ENCODE measurements around the gene PCTP. TPM values are rescaled to one million over a fixed set of nuclear protein-coding genes. Genes with fewer than 3 reads are reported as not detected.

Gene PCTP
- total and polyA plus RNA-seq, 3 donors from 2014 or later: 22.6 to 32.0 (median 24.0) TPM

DNA sequence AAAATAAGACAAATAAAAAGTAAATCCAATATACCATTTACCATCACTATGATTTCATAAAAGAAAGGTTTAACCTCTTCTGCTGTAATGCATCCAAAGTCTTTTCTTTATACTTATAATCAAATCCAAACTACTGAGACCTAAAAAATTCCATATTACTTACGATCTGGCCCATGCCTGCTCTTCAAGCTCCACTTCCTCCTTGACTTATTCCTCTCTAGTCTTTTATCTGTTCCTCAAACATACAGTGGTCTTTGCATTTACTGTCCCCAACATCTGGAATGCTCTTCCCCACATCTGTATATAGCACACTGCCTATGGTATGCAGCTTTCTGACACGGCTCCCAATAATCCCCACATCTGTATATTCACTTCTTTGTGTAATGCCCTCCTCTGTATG, 33.8 kb downstream of the PCTP start:
- no peaks in the 10 kb centered on the region for H3K36me3 ChIP-seq (ENCODE audit: low read depth, missing control alignments)
- no peak overlapping the region for H3K27ac ChIP-seq
- WGBS, 2 donors: 59 to 85% methylated on average over 2 of the region's 2 CpGs
- no peaks in the 10 kb centered on the region for H3K27me3 ChIP-seq
- H3K4me1 ChIP-seq: no peaks in the 10 kb centered on the region
- intact Hi-C loops (cut with DNase I; ENCODE audit: low total_unique reads): no loop called here
- no peak overlapping the region for H3K4me3 ChIP-seq
- no peak for DNase-seq
- no peaks in the 10 kb centered on the region for H3K9me3 ChIP-seq
- no peak for TF ChIP-seq POLR2A (IDR thresholded peaks at IDR 0.05)
- TF ChIP-seq, protein P1, sequence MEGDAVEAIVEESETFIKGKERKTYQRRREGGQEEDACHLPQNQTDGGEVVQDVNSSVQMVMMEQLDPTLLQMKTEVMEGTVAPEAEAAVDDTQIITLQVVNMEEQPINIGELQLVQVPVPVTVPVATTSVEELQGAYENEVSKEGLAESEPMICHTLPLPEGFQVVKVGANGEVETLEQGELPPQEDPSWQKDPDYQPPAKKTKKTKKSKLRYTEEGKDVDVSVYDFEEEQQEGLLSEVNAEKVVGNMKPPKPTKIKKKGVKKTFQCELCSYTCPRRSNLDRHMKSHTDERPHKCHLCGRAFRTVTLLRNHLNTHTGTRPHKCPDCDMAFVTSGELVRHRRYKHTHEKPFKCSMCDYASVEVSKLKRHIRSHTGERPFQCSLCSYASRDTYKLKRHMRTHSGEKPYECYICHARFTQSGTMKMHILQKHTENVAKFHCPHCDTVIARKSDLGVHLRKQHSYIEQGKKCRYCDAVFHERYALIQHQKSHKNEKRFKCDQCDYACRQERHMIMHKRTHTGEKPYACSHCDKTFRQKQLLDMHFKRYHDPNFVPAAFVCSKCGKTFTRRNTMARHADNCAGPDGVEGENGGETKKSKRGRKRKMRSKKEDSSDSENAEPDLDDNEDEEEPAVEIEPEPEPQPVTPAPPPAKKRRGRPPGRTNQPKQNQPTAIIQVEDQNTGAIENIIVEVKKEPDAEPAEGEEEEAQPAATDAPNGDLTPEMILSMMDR (IDR thresholded peaks at IDR 0.05): no peak

DNA sequence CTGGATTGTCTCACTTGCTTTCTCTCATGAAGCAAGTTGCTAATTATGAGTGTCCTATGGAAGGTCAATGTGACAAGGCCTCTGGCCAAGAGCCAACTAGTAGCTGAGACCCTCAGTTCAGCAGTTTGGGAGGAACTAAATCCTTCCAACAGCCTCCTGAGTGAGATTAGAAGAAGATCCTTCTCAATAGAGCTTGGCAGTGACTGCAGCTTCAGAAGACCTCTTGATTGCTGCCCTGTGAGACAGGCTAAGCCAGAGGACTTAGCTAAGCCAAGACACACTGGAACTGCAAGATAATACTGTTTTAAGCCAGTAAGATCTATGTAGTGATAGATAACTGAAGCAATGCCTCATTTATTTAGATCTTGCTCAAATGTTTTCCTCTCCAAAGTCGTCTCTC, 34.3 kb downstream of the PCTP start:
- H3K9me3 ChIP-seq: no peaks in the 10 kb centered on the region
- H3K36me3 ChIP-seq (ENCODE audit: low read depth, missing control alignments): no peaks in the 10 kb centered on the region
- DNase-seq: no peak
- 79 to 92% methylated on average over 1 of the region's 1 CpG for WGBS, 2 donors
- intact Hi-C loops (cut with DNase I; ENCODE audit: low total_unique reads): no loop called here
- H3K27ac ChIP-seq: no peak overlapping the region
- no peak overlapping the region for H3K4me3 ChIP-seq
- TF ChIP-seq, protein P1 (IDR thresholded peaks at IDR 0.05): no peak
- no peak for TF ChIP-seq POLR2A (IDR thresholded peaks at IDR 0.05)
- no peaks in the 10 kb centered on the region for H3K27me3 ChIP-seq
- no peaks in the 10 kb centered on the region for H3K4me1 ChIP-seq

DNA sequence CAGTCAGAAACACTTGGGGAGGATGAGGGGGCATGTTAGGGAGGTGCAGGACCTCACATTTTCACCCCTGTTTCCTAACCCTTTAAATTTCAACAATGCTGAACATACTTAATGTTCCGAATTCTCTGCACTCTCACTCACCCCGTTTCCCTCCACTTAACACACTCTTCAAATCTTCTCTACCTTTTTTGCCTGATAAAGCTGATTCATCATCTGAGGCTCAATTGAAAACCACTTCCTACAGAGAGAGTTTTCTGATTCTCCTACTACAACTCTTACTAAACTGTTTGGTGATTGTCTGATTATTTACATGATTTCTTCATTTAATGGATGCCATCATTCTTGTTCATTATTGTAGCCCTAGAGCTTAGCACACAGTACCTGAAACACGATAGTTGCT, 42.4 kb downstream of the PCTP start:
- H3K27me3 ChIP-seq: no peaks in the 10 kb centered on the region
- TF ChIP-seq, protein P1 (IDR thresholded peaks at IDR 0.05): no peak
- no peak for TF ChIP-seq POLR2A (IDR thresholded peaks at IDR 0.05)
- intact Hi-C loops (cut with DNase I; ENCODE audit: low total_unique reads): no loop called here
- H3K27ac ChIP-seq: no peak overlapping the region
- 82 to 92% methylated on average over 3 of the region's 3 CpGs for WGBS, 2 donors
- no peaks in the 10 kb centered on the region for H3K36me3 ChIP-seq (ENCODE audit: low read depth, missing control alignments)
- no peaks in the 10 kb centered on the region for H3K9me3 ChIP-seq
- no peak for DNase-seq
- H3K4me1 ChIP-seq: no peaks in the 10 kb centered on the region
- H3K4me3 ChIP-seq: no peak overlapping the region

DNA sequence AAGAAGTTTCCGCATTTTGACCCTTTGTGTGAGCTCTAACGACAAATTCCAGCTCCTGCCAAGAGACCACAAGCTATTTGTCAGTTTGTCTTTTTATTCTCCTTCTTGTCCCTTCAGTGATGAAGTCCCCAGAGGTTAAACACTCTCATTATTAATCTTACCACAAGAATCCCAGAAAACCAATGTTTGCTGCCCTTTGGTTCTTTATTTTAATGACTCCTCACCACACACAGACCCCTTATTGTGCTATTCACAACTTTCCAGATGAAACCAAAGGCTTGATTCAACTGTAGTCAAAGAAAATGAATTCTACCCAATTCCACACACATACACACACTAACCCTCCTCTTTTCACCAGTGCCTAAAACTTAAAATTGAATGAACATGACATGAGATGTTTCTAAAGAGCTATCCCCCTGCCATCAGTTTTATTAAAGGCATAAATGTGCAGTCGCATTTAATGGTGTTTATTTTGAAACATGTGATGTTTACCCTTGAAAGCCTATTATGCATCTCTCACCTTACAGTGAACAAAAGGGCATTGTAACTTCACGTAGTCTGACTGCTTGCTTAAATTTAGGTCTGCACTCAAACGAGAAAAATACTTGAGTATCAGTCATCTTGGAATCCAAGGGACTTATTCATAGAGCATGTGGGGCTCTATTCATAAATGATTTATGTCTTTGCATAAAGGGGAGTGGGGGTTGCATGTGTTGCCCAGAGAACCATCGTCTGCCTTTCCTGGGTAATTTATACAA, 44.1 kb downstream of the PCTP start:
- no peaks in the 10 kb centered on the region for H3K27me3 ChIP-seq
- no peaks in the 10 kb centered on the region for H3K36me3 ChIP-seq (ENCODE audit: low read depth, missing control alignments)
- 55 to 60% methylated on average over 6 of the region's 6 CpGs for WGBS, 2 donors
- H3K4me3 ChIP-seq: no peak overlapping the region
- no peaks in the 10 kb centered on the region for H3K9me3 ChIP-seq
- intact Hi-C loops (cut with DNase I; ENCODE audit: low total_unique reads): no loop called here
- no peaks in the 10 kb centered on the region for H3K4me1 ChIP-seq
- no peak for DNase-seq
- TF ChIP-seq POLR2A (IDR thresholded peaks at IDR 0.05): no peak
- TF ChIP-seq, protein P1 (IDR thresholded peaks at IDR 0.05): no peak
- no peak overlapping the region for H3K27ac ChIP-seq

Data from testis (tissue), 3 donors.